Spleen (tissue), 11 donors: Measurements from ENCODE around the gene TAF3. TPM values are rescaled to one million over a fixed set of nuclear protein-coding genes. Genes with fewer than 3 reads are reported as not detected.

ENCODE experiments used
- DNase-seq: peaks from one replicate; pipeline ENCODE4 v3.0.0-alpha.2; 2020
- H3K27ac ChIP-seq, 8 donors: fragments of 200-600 bp; sonication (generic) in 7 of 8; 1 replicate in 4 of 8; 2 replicates in 4 of 8; pipeline versions ENCODE4 v1.5.0 to v1.8.0; 2016 to 2021; ENCODE audit warnings: inconsistent platforms in 4 of 8, mild to moderate bottlenecking in 4 of 8, moderate library complexity in 1 of 8
- H3K27me3 ChIP-seq, 7 donors: fragments of 200-600 bp; sonication (generic) in 6 of 7; replicated peaks in 1 of 7; 1 replicate in 4 of 7; 2 replicates in 3 of 7; pipeline versions ENCODE4 v1.5.0 to v1.8.0; 2016 to 2021; ENCODE audit warnings: inconsistent platforms in 3 of 7, mild to moderate bottlenecking in 1 of 7
- H3K36me3 ChIP-seq, 6 donors: fragments of 200-600 bp; sonication (generic) in 5 of 6; 1 replicate in 4 of 6; 2 replicates in 2 of 6; pipeline versions ENCODE4 v1.5.0 to v1.8.0; 2016 to 2021; ENCODE audit warnings: inconsistent platforms in 2 of 6
- H3K4me1 ChIP-seq, 6 donors: fragments of 200-600 bp; sonication (generic) in 5 of 6; 1 replicate in 3 of 6; 2 replicates in 3 of 6; pipeline versions ENCODE4 v1.5.0 to v1.8.0; 2016 to 2021; ENCODE audit warnings: inconsistent platforms in 3 of 6
- H3K4me3 ChIP-seq, 8 donors: fragments of 200-600 bp; sonication (generic) in 7 of 8; 1 replicate in 4 of 8; 2 replicates in 4 of 8; pipeline versions ENCODE4 v1.5.0 to v1.8.0; 2016 to 2021; ENCODE audit warnings: inconsistent platforms in 4 of 8, mild to moderate bottlenecking in 4 of 8, moderate library complexity in 2 of 8
- H3K9me3 ChIP-seq, 8 donors: fragments of 200-600 bp; sonication (generic) in 7 of 8; 1 replicate in 4 of 8; 2 replicates in 4 of 8; pipeline versions ENCODE4 v1.5.0 to v1.8.0; 2016 to 2021; ENCODE audit warnings: inconsistent platforms in 4 of 8
- CTCF ChIP-seq, 11 experiments: fragments of 200-600 bp in 7 of 11; fragments of 450-650 bp in 4 of 11; sonication (generic) in 4 of 11; IDR thresholded peaks in 8 of 11; conservative IDR thresholded peaks in 3 of 11; 1 replicate in 7 of 11; 2 replicates in 4 of 11; pipeline versions ENCODE4 v1.4.0 to v1.8.0; 2016 to 2021; ENCODE audit warnings: antibody characterized with exemption in 11 of 11, inconsistent platforms in 4 of 11, mild to moderate bottlenecking in 1 of 11
- POLR2A ChIP-seq, 3 donors: fragments of 450-650 bp; IDR thresholded peaks; one replicate each; pipeline ENCODE4 v1.5.1; 2017; ENCODE audit warnings: antibody characterized with exemption in 3 of 3, mild to moderate bottlenecking in 1 of 3
- POLR2AphosphoS5 ChIP-seq, 3 donors: sonication (generic); formaldehyde crosslinking; IDR thresholded peaks; one replicate each; pipeline ENCODE4 v1.5.1; 2017; ENCODE audit warnings: antibody characterized with exemption in 3 of 3
- WGBS, 5 donors: extraction: QIAGEN DNeasy Blood & Tissue Kit in 3 of 5; methylation state at CpG; one replicate each; pipeline versions ENCODE4 v1.1.5 to v1.1.7; 2013 to 2018; 5-methylcytosine and 5-hydroxymethylcytosine counted together
- intact Hi-C: fragments of 100-400 bp; cut with DNase I; formaldehyde crosslinking; loops from one replicate; pipeline ENCODE4 v1.15.0; 2023; ENCODE audit warnings: low total_unique reads
- polyA plus RNA-seq, 3 donors: library from polyadenylated mRNA; stranded (reverse); fragments of 200-250 nt; gene quantifications; one replicate each; pipeline ENCODE4 v1.2.1, GENCODE V29; 2013
- total RNA-seq, 7 donors: library from RNA; depleted of rRNA in 3 of 7; stranded (reverse); fragments of >200 nt in 3 of 7; fragmentation: NEBNext Ultra II Directional in 4 of 7; extraction: Animal tissue kit (Norgen Biotek cat#: 25700) in 4 of 7; gene quantifications; one replicate each; pipeline versions ENCODE4 v1.1.0 to v1.2.1, GENCODE V29; 2016 to 2021
- donor health status: healthy with polysubstance abuse.
- donor health status: DM: no; HTN: no; CAD: no; lungs with moderate emphysema.
- donor health status: DM: no; HTN: no; CAD: no.
- donor health status: Bipolar disorder and iron deficiency.
- donor health status: healthy.
- donor health status: DM: no; HTN: no; CAD: no.
- donor health status: DM: yes; HTN: yes; CAD: no.

The TAF3 gene
- total and polyA plus RNA-seq, 10 donors = 2.7 to 13.0 (median 9.8) TPM

DNA sequence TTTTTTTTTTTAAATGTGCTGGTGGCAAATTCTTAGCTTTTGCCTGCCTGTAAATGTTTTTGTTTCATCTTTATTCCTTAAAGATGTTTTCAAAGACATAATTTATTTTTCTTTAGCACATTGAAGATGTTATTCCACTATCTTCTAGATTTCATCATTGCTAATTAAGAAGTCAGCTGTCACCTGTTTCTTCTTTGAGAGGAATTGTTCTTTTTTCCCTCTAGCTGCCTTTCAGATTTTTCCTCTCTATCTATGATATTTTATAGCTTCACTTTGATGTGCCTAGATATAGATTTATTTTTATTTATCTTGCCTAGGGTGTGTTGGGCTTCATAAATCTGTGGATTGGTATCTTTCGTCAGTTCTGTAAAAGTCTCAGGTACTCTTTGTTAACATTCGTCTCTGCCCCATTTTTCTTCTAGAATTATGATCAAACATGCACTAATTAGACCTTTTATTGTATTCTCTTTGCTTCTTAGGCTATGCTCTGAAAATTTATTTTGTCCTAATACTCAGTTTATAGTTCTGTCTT is 186.2 kb downstream of the TAF3 start:
- 49 to 97% (median 78%) methylated on average over 2 of the region's 2 CpGs for WGBS, 5 donors
- intact Hi-C loops = no loop called here

DNA sequence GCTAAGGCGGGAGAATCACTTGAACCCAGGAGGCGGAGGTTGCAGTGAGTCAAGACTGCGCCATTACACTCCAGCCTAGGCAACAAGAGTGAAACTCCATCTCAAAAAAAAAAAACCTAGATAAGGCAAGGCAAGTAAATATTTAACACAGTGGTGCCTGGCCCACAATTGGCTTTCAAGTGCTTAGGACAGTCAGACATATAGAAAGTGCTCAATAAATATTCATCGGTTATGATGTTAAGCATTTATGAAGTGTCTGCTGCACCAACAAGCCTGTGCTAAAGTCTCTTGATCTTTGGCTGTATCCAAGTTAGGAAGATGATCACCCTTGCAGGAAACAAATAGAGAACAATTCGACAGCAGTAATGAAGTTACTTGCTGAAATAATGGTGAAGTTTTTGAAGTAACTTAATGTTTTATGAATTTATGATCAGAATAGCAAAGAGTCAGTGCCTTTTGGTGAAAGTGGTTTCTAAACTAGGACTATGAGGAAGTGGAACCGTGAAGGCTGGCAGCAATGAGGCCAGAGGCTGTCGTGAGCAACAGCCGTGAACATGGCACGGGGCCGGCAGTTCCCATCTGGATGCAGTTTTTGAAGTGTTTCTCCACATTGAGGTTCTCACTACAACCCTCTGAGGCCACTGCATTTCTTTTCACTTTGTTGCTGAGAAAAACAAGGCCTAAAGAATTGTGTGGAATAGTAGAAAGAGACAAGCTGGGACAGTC is 188.1 kb downstream of the TAF3 start:
- H3K27me3 ChIP-seq = no peaks in the 10 kb centered on the region
- WGBS, 5 donors = 78 to 90% (median 86%) methylated on average over 10 of the region's 10 CpGs
- H3K4me3 ChIP-seq = no peak overlapping the region
- H3K9me3 ChIP-seq = peaks cover 2 to 40% (median 36%) of the 10 kb centered on the region in 8 donors
- no peak for DNase-seq
- intact Hi-C loops = no loop called here
- H3K27ac ChIP-seq = no peak overlapping the region
- no peaks in the 10 kb centered on the region for H3K4me1 ChIP-seq
- TF ChIP-seq CTCF (IDR thresholded peaks at IDR 0.05 in 8 of 11, conservative IDR thresholded peaks at IDR 0.05 in 3 of 11) (no peak), POLR2A (IDR thresholded peaks at IDR 0.05) (no peak), POLR2AphosphoS5 (IDR thresholded peaks at IDR 0.05) (no peak)
- H3K36me3 ChIP-seq = peaks cover 0 to 77% (median 22%) of the 10 kb centered on the region in 6 donors

More for the DNA sequence above, 186.2 kb downstream of the TAF3 start:
- H3K27ac ChIP-seq = no peak overlapping the region
- no peak for TF ChIP-seq CTCF (IDR thresholded peaks at IDR 0.05 in 8 of 11, conservative IDR thresholded peaks at IDR 0.05 in 3 of 11)
- TF ChIP-seq POLR2AphosphoS5 (IDR thresholded peaks at IDR 0.05) = no peak
- no peak for TF ChIP-seq POLR2A (IDR thresholded peaks at IDR 0.05)
- H3K9me3 ChIP-seq = peaks cover 3 to 47% (median 37%) of the 10 kb centered on the region in 8 donors
- H3K4me3 ChIP-seq = no peak overlapping the region
- peaks cover 0 to 59% (median 8%) of the 10 kb centered on the region in 6 donors for H3K36me3 ChIP-seq
- no peaks in the 10 kb centered on the region for H3K4me1 ChIP-seq
- H3K27me3 ChIP-seq = no peaks in the 10 kb centered on the region
- no peak for DNase-seq

DNA sequence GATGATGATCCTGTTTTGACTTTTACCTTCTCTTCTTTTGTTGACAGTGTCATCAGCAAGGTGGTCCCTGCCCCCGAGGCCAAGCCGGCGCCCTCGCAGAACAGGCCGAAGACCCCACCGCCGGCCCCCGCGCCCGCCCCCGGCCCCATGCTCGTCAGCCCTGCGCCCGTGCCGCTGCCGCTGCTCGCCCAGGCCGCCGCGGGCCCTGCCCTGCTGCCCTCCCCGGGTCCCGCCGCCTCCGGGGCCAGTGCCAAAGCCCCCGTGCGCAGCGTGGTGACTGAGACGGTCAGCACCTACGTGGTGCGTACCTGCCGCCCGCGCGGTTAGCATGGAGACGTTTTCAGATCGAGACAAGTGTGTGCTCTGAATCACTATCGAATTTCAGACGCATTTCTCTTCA is 190.7 kb downstream of the TAF3 start:
- 96 to 98% (median 98%) methylated on average over 37 to 38 of the region's 38 CpGs for WGBS, 5 donors
- TF ChIP-seq POLR2A (IDR thresholded peaks at IDR 0.05) (no peak), POLR2AphosphoS5 (IDR thresholded peaks at IDR 0.05) (no peak), CTCF (IDR thresholded peaks at IDR 0.05 in 8 of 11, conservative IDR thresholded peaks at IDR 0.05 in 3 of 11) (no peak)

DNA sequence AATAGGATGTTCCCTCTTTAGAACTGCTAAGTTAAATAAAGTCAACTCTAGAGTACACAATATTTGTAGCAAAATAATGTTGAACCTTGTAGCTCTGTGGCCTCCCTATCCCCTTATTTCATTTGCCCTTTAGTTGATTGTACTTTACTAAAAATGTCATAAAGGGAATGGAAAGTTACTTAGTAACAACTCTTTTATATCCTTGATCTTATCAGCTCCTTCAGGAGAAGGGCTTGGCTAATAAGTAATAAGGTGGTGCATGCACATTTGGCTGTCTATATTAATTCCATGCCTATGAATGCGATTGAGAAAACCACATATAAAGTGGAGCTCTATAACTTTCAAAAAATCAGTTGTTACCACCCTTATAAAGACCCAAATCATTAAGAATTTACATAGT is 194.7 kb downstream of the TAF3 start:
- DNase-seq = no peak
- no peaks in the 10 kb centered on the region for H3K9me3 ChIP-seq
- H3K4me3 ChIP-seq = no peak overlapping the region
- no peak overlapping the region for H3K27ac ChIP-seq
- WGBS, 5 donors = 96 to 100% (median 96%) methylated on average over 1 of the region's 1 CpG
- no peaks in the 10 kb centered on the region for H3K4me1 ChIP-seq
- no peak for TF ChIP-seq CTCF (IDR thresholded peaks at IDR 0.05 in 8 of 11, conservative IDR thresholded peaks at IDR 0.05 in 3 of 11)
- TF ChIP-seq POLR2AphosphoS5 (IDR thresholded peaks at IDR 0.05) = no peak
- TF ChIP-seq POLR2A (IDR thresholded peaks at IDR 0.05) = no peak
- intact Hi-C loops = no loop called here
- H3K27me3 ChIP-seq = no peaks in the 10 kb centered on the region
- H3K36me3 ChIP-seq = peaks cover 0 to 87% (median 46%) of the 10 kb centered on the region in 6 donors

More for the DNA sequence above, 190.7 kb downstream of the TAF3 start:
- H3K9me3 ChIP-seq = peaks cover 0 to 14% (median 12%) of the 10 kb centered on the region in 8 donors
- DNase-seq = no peak
- no peaks in the 10 kb centered on the region for H3K27me3 ChIP-seq
- H3K27ac ChIP-seq = no peak overlapping the region
- intact Hi-C loops = no loop called here
- no peak overlapping the region for H3K4me3 ChIP-seq
- H3K36me3 ChIP-seq = peaks cover 0 to 82% (median 31%) of the 10 kb centered on the region in 6 donors
- no peaks in the 10 kb centered on the region for H3K4me1 ChIP-seq
